CD8-positive, alpha-beta memory T cell (primary cell): Measurements from ENCODE around the gene FNBP1. TPM values are rescaled to one million over a fixed set of nuclear protein-coding genes. Genes with fewer than 3 reads are reported as not detected.
"Not testable (repeated sequence)": the region's sequence is repeated elsewhere in the genome, so short reads cannot be mapped to it uniquely, and the experiment has no call there.

Experiments used
- CTCF ChIA-PET: fragments of 350-600 bp; sonication (Branson Sonifier 250); formaldehyde crosslinking; loops from one replicate; lab custom pipeline; 2021; ENCODE audit warnings: antibody characterized with exemption; lab: Charles Lee
- POLR2A ChIA-PET: fragments of 350-600 bp; sonication (Branson Sonifier 250); formaldehyde crosslinking; loops from one replicate; lab custom pipeline; 2021; ENCODE audit warnings: antibody characterized with exemption; lab: Charles Lee
- DNase-seq, 5 donors: peaks; one replicate each; pipeline versions ENCODE4 v3.0.0 to v3.0.0-alpha.2; 2020 to 2022; ENCODE audit warnings: mixed read lengths in 1 of 5
- H3K27ac ChIP-seq: one replicate; pipeline ENCODE4 v1.7.0; 2013; ENCODE audit warnings: low read depth, mild to moderate bottlenecking, low read length, moderate library complexity
- H3K27me3 ChIP-seq: 2 replicates; pipeline ENCODE4 v1.7.0; 2013; ENCODE audit warnings: low read length, mild to moderate bottlenecking; ENCODE audit not compliant: insufficient read depth, poor library complexity, severe bottlenecking
- H3K36me3 ChIP-seq: 2 replicates; pipeline ENCODE4 v1.7.0; 2013; ENCODE audit warnings: mild to moderate bottlenecking, low read length, moderate library complexity; ENCODE audit not compliant: insufficient read depth
- H3K4me1 ChIP-seq: 2 replicates; pipeline ENCODE4 v1.7.0; 2013; ENCODE audit warnings: mild to moderate bottlenecking, low read length, moderate library complexity; ENCODE audit not compliant: insufficient read depth
- H3K4me3 ChIP-seq: 2 replicates; pipeline ENCODE4 v1.7.0; 2013; ENCODE audit warnings: mild to moderate bottlenecking, low read length
- H3K9me3 ChIP-seq: 2 replicates; pipeline ENCODE4 v1.7.0; 2013; ENCODE audit warnings: mild to moderate bottlenecking, low read length
- H3K27ac Mint-ChIP-seq, 8 donors: one replicate each; pipeline ENCODE4 v1.8.0; 2020 to 2021; ENCODE audit warnings: mixed read lengths in 8 of 8, mild to moderate bottlenecking in 6 of 8, inconsistent platforms in 3 of 8, moderate library complexity in 3 of 8
- H3K27me3 Mint-ChIP-seq, 2 donors: one replicate each; pipeline ENCODE4 v1.8.0; 2020 to 2021; ENCODE audit warnings: mixed read lengths in 2 of 2, mild to moderate bottlenecking in 1 of 2, moderate library complexity in 1 of 2
- H3K36me3 Mint-ChIP-seq, 3 donors: one replicate each; pipeline ENCODE4 v1.8.0; 2020 to 2021; ENCODE audit warnings: mixed read lengths in 3 of 3, inconsistent platforms in 1 of 3, mild to moderate bottlenecking in 1 of 3
- H3K4me1 Mint-ChIP-seq, 3 donors: one replicate each; pipeline ENCODE4 v1.8.0; 2020 to 2021; ENCODE audit warnings: mixed read lengths in 3 of 3, inconsistent platforms in 1 of 3, mild to moderate bottlenecking in 1 of 3
- H3K4me3 Mint-ChIP-seq, 7 donors: one replicate each; pipeline ENCODE4 v1.8.0; 2020 to 2021; ENCODE audit warnings: mixed read lengths in 7 of 7, mild to moderate bottlenecking in 6 of 7, moderate library complexity in 4 of 7, inconsistent platforms in 2 of 7
- H3K9me3 Mint-ChIP-seq, 5 donors: one replicate each; pipeline ENCODE4 v1.8.0; 2020 to 2022; ENCODE audit warnings: mixed read lengths in 5 of 5, mild to moderate bottlenecking in 3 of 5, moderate library complexity in 2 of 5, inconsistent platforms in 1 of 5
- polyA plus RNA-seq: library from polyadenylated mRNA; unstranded; fragments of 300-500 nt; fragmentation: Illumina TruSeq; gene quantifications from one replicate; pipeline ENCODE4 v1.2.3, GENCODE V29; 2021
- total RNA-seq, 2 experiments: library from RNA; stranded (reverse); gene quantifications; one replicate each; pipeline ENCODE4 v1.2.3, GENCODE V29; 2021

Gene FNBP1
- total and polyA plus RNA-seq, 3 experiments from 2014 or later: 176 to 230 (median 226) TPM

- Mint-ChIP-seq H3K4me1 (peaks cover 51 to 90% (median 80%) of the 10 kb centered on the region in 3 donors), H3K36me3 (peaks cover 0 to 47% (median 14%) of the 10 kb centered on the region in 3 donors), H3K4me3 (peak overlapping the region in 1 of 7 donors; percentile 11)
Measured at GRCh38 chr9:129983891-129984290, 59.1 kb downstream of the FNBP1 start.

GRCh38 chr9:129981180-129981907 is 61.6 kb downstream of the FNBP1 start:
- H3K27ac Mint-ChIP-seq: peak overlapping the region; percentile 30 to 88 (median 80)
- POLR2A ChIA-PET: no interaction called here
- Histone ChIP-seq H3K4me3 (no peak overlapping the region), H3K36me3 (peaks cover 16% of the 10 kb centered on the region), H3K27me3 (no peaks in the 10 kb centered on the region), H3K4me1 (peaks cover 16% of the 10 kb centered on the region), H3K27ac (no peak overlapping the region), H3K9me3 (no peaks in the 10 kb centered on the region)
- no peaks in the 10 kb centered on the region for H3K9me3 Mint-ChIP-seq
- peaks cover 0 to 4% of the 10 kb centered on the region in 2 donors for H3K27me3 Mint-ChIP-seq
- CTCF ChIA-PET: no interaction called here
- no peak for DNase-seq
- H3K4me1 Mint-ChIP-seq: peaks cover 38 to 78% (median 66%) of the 10 kb centered on the region in 3 donors
- peaks cover 3 to 59% (median 23%) of the 10 kb centered on the region in 3 donors for H3K36me3 Mint-ChIP-seq
- peak overlapping the region in 1 of 7 donors; percentile 51 for H3K4me3 Mint-ChIP-seq

More at GRCh38 chr9:129983891-129984290, 59.1 kb downstream of the FNBP1 start:
- H3K9me3 ChIP-seq: no peaks in the 10 kb centered on the region
- peaks cover 32% of the 10 kb centered on the region for H3K4me1 ChIP-seq
- no peaks in the 10 kb centered on the region for H3K9me3 Mint-ChIP-seq
- CTCF ChIA-PET: no interaction called here
- no peaks in the 10 kb centered on the region for H3K27me3 ChIP-seq
- H3K4me3 ChIP-seq: no peak overlapping the region
- H3K27me3 Mint-ChIP-seq: peaks cover 0 to 1% of the 10 kb centered on the region in 2 donors
- peak overlapping the region in 7 of 8 donors; percentile 40 to 95 (median 64) for H3K27ac Mint-ChIP-seq
- no peak overlapping the region for H3K27ac ChIP-seq
- peaks cover 3% of the 10 kb centered on the region for H3K36me3 ChIP-seq
- POLR2A ChIA-PET: no interaction called here
- DNase-seq: no peak

- peaks cover 3 to 60% (median 20%) of the 10 kb centered on the region in 3 donors for H3K36me3 Mint-ChIP-seq
- POLR2A ChIA-PET, DNase-seq: not testable (repeated sequence)
Measured at GRCh38 chr9:129980224-129980623, 62.8 kb downstream of the FNBP1 start.

GRCh38 chr9:129979071-129979745 is 63.8 kb downstream of the FNBP1 start:
- Mint-ChIP-seq H3K9me3 (no peaks in the 10 kb centered on the region), H3K27me3 (peaks cover 0 to 4% of the 10 kb centered on the region in 2 donors), H3K36me3 (peaks cover 3 to 60% (median 16%) of the 10 kb centered on the region in 3 donors), H3K27ac (peak overlapping the region in 4 of 8 donors; percentile 20 to 70 (median 42)), H3K4me3 (peak overlapping the region in 1 of 7 donors; percentile 50), H3K4me1 (peaks cover 24 to 63% (median 54%) of the 10 kb centered on the region in 3 donors)
- H3K36me3 ChIP-seq: peaks cover 19% of the 10 kb centered on the region
- no peak overlapping the region for H3K27ac ChIP-seq
- DNase-seq: no peak
- H3K27me3 ChIP-seq: no peaks in the 10 kb centered on the region
- H3K4me3 ChIP-seq: no peak overlapping the region
- peaks cover 15% of the 10 kb centered on the region for H3K4me1 ChIP-seq
- H3K9me3 ChIP-seq: no peaks in the 10 kb centered on the region
- ChIA-PET CTCF (no interaction called here), POLR2A (no interaction called here)

More at GRCh38 chr9:129980224-129980623, 62.8 kb downstream of the FNBP1 start:
- H3K27me3 ChIP-seq, H3K4me3 ChIP-seq, H3K27ac ChIP-seq, H3K27me3 Mint-ChIP-seq, H3K9me3 ChIP-seq, H3K9me3 Mint-ChIP-seq, CTCF ChIA-PET: not testable (repeated sequence)
- Histone ChIP-seq H3K36me3 (peaks cover 16% of the 10 kb centered on the region), H3K4me1 (peaks cover 16% of the 10 kb centered on the region)
- Mint-ChIP-seq H3K27ac (peak overlapping the region in 4 of 8 donors; percentile 38 to 86 (median 73)), H3K4me1 (peaks cover 31 to 73% (median 62%) of the 10 kb centered on the region in 3 donors), H3K4me3 (peak overlapping the region in 2 of 7 donors; percentile 8 to 44)

GRCh38 chr9:129972816-129973215 is 70.2 kb downstream of the FNBP1 start:
- Mint-ChIP-seq H3K27ac (peak overlapping the region in 6 of 8 donors; percentile 36 to 78 (median 49)), H3K4me1 (peaks cover 15 to 31% (median 28%) of the 10 kb centered on the region in 3 donors), H3K36me3 (peaks cover 3 to 63% (median 12%) of the 10 kb centered on the region in 3 donors), H3K27me3 (peaks cover 0 to 3% of the 10 kb centered on the region in 2 donors), H3K4me3 (no peak overlapping the region), H3K9me3 (no peaks in the 10 kb centered on the region)
- no peak for DNase-seq
- CTCF ChIA-PET: interaction anchor here (1.5 kb wide), 1 partner anchor 92 kb away, joined by 4 read pairs; no protein-coding TSS in a partner anchor
- H3K4me1 ChIP-seq: no peaks in the 10 kb centered on the region
- no peak overlapping the region for H3K4me3 ChIP-seq
- no peak overlapping the region for H3K27ac ChIP-seq
- H3K36me3 ChIP-seq: peaks cover 22% of the 10 kb centered on the region
- no peaks in the 10 kb centered on the region for H3K27me3 ChIP-seq
- POLR2A ChIA-PET: interaction anchor here (0.9 to 1.2 kb wide), 2 partner anchors 9 to 58 kb away, joined by 3 read pairs; no protein-coding TSS in a partner anchor
- no peaks in the 10 kb centered on the region for H3K9me3 ChIP-seq

- ChIA-PET CTCF (interaction anchor here (0.6 kb wide), 1 partner anchor 24 kb away, joined by 3 read pairs; no protein-coding TSS in a partner anchor), POLR2A (interaction anchor here (0.6 kb wide), 1 partner anchor 96 kb away, joined by 3 read pairs; no protein-coding TSS in a partner anchor)
- no peaks in the 10 kb centered on the region for H3K27me3 Mint-ChIP-seq
- DNase-seq: no peak
- Histone ChIP-seq H3K9me3 (no peaks in the 10 kb centered on the region), H3K4me3 (no peak overlapping the region), H3K36me3 (peaks cover 18% of the 10 kb centered on the region), H3K4me1 (peaks cover 24% of the 10 kb centered on the region), H3K27ac (no peak overlapping the region), H3K27me3 (no peaks in the 10 kb centered on the region)
- H3K36me3 Mint-ChIP-seq: peaks cover 8 to 61% (median 14%) of the 10 kb centered on the region in 3 donors
- peak overlapping the region; percentile 10 to 93 (median 55) for H3K27ac Mint-ChIP-seq
- no peak overlapping the region for H3K4me3 Mint-ChIP-seq
- H3K9me3 Mint-ChIP-seq: no peaks in the 10 kb centered on the region
- H3K4me1 Mint-ChIP-seq: peaks cover 41 to 56% (median 55%) of the 10 kb centered on the region in 3 donors
Measured at GRCh38 chr9:129968690-129969485, 74.1 kb downstream of the FNBP1 start.
